ENCODE data around the gene ARHGEF39.
"Not testable (repeated sequence)": the region's sequence is repeated elsewhere in the genome, so short reads cannot be mapped to it uniquely, and the experiment has no call there.

The ARHGEF39 gene

GRCh38 chr9:35639631-35640030 is 25.4 kb downstream of the ARHGEF39 start:
- no peak overlapping the region for H3K27ac ChIP-seq
- TF ChIP-seq ZFX (IDR thresholded peaks at IDR 0.05; ENCODE audit: borderline replicate concordance) (no peak), CTCF (IDR thresholded peaks at IDR 0.05) (no peak)

- not testable (repeated sequence) for H3K27ac ChIP-seq
Observed at GRCh38 chr9:35639225-35639624, 25.8 kb downstream of the ARHGEF39 start.

GRCh38 chr9:35638751-35639150 is 26.2 kb downstream of the ARHGEF39 start:
- not testable (repeated sequence) for H3K27ac ChIP-seq

- not testable (repeated sequence) for H3K27ac ChIP-seq
Observed at GRCh38 chr9:35637427-35637955, 27.5 kb downstream of the ARHGEF39 start.

GRCh38 chr9:35636877-35637246 is 28.1 kb downstream of the ARHGEF39 start:
- not testable (repeated sequence) for H3K27ac ChIP-seq

- no peak overlapping the region for H3K27ac ChIP-seq
- TF ChIP-seq CTCF (IDR thresholded peaks at IDR 0.05) (no peak), ZFX (IDR thresholded peaks at IDR 0.05; ENCODE audit: borderline replicate concordance) (no peak)
Observed at GRCh38 chr9:35636135-35636876, 28.7 kb downstream of the ARHGEF39 start.

GRCh38 chr9:35635730-35636129 is 29.3 kb downstream of the ARHGEF39 start:
- H3K27ac ChIP-seq: no peak overlapping the region
- TF ChIP-seq CTCF (IDR thresholded peaks at IDR 0.05): no peak
- TF ChIP-seq ZFX (IDR thresholded peaks at IDR 0.05; ENCODE audit: borderline replicate concordance): no peak

GRCh38 chr9:35629597-35629996 is 35.4 kb downstream of the ARHGEF39 start:
- TF ChIP-seq ZFX (IDR thresholded peaks at IDR 0.05; ENCODE audit: borderline replicate concordance): no peak
- TF ChIP-seq CTCF (IDR thresholded peaks at IDR 0.05): no peak
- no peak overlapping the region for H3K27ac ChIP-seq

- TF ChIP-seq ZFX (IDR thresholded peaks at IDR 0.05; ENCODE audit: borderline replicate concordance): no peak
- TF ChIP-seq CTCF (IDR thresholded peaks at IDR 0.05): no peak
- no peak overlapping the region for H3K27ac ChIP-seq
Observed at GRCh38 chr9:35628389-35628991, 36.5 kb downstream of the ARHGEF39 start.

All from 22Rv1 (cell line).